Activated CD4-positive, alpha-beta T cell treated with anti-CD3 and anti-CD28 coated beads, Interleukin-2, amount 10 ng/mL, durations not matched to agents 24 days and 14 days (primary cell): ENCODE results near the gene HERC4. TPM values are rescaled to one million over a fixed set of nuclear protein-coding genes. Genes with fewer than 3 reads are reported as not detected.
"Not testable (repeated sequence)": the region's sequence is repeated elsewhere in the genome, so short reads cannot be mapped to it uniquely, and the experiment has no call there.

Experiments
- DNase-seq: peaks from one replicate; pipeline ENCODE4 v3.0.0; 2022
- H3K27ac Mint-ChIP-seq: one replicate; pipeline ENCODE4 v1.8.0; 2022; ENCODE audit warnings: mild to moderate bottlenecking, mixed read lengths
- H3K27me3 Mint-ChIP-seq: one replicate; pipeline ENCODE4 v1.8.0; 2022; ENCODE audit warnings: mixed read lengths
- H3K36me3 Mint-ChIP-seq: one replicate; pipeline ENCODE4 v1.8.0; 2022; ENCODE audit warnings: low read depth, mild to moderate bottlenecking, mixed read lengths
- H3K4me1 Mint-ChIP-seq: one replicate; pipeline ENCODE4 v1.8.0; 2021; ENCODE audit warnings: mixed read lengths
- H3K4me3 Mint-ChIP-seq: one replicate; pipeline ENCODE4 v1.8.0; 2022; ENCODE audit warnings: mild to moderate bottlenecking, moderate library complexity, mixed read lengths
- H3K9me3 Mint-ChIP-seq: one replicate; pipeline ENCODE4 v1.8.0; 2021; ENCODE audit warnings: mixed read lengths
- intact Hi-C: fragments of 100-400 bp; cut with micrococcal nuclease; formaldehyde crosslinking; loops from one replicate; pipeline ENCODE4 v1.15.1; 2023
- total RNA-seq: library from RNA; stranded (reverse); gene quantifications from 2 replicates; pipeline ENCODE4 v1.2.3, GENCODE V29; 2022

Gene HERC4
- total RNA-seq, 1 donor from 2014 or later, result 49.1 TPM

- H3K27me3 Mint-ChIP-seq, result peaks cover 13% of the 10 kb centered on the region
- no peaks in the 10 kb centered on the region for H3K9me3 Mint-ChIP-seq
- no peak overlapping the region for H3K4me3 Mint-ChIP-seq
- H3K27ac Mint-ChIP-seq, result no peak overlapping the region
- DNase-seq, result no peak
- H3K36me3 Mint-ChIP-seq, result no peaks in the 10 kb centered on the region
- H3K4me1 Mint-ChIP-seq, result peaks cover 12% of the 10 kb centered on the region
- intact Hi-C loops, result loop anchor here (2.0 kb wide), 1 partner anchor 73 kb away; no protein-coding TSS in a partner anchor
Observed at GRCh38 chr10:68083953-68084352, 8.9 kb upstream of the HERC4 start.

- no peak overlapping the region for H3K27ac Mint-ChIP-seq
- peaks cover 5% of the 10 kb centered on the region for H3K4me1 Mint-ChIP-seq
- peaks cover 13% of the 10 kb centered on the region for H3K27me3 Mint-ChIP-seq
- no peaks in the 10 kb centered on the region for H3K9me3 Mint-ChIP-seq
- H3K36me3 Mint-ChIP-seq, result no peaks in the 10 kb centered on the region
- intact Hi-C loops, result loop anchor here (2.0 kb wide), 1 partner anchor 74 kb away; no protein-coding TSS in a partner anchor
- H3K4me3 Mint-ChIP-seq, result no peak overlapping the region
- DNase-seq, result no peak
Observed at GRCh38 chr10:68082872-68083271, 7.8 kb upstream of the HERC4 start.

DNA sequence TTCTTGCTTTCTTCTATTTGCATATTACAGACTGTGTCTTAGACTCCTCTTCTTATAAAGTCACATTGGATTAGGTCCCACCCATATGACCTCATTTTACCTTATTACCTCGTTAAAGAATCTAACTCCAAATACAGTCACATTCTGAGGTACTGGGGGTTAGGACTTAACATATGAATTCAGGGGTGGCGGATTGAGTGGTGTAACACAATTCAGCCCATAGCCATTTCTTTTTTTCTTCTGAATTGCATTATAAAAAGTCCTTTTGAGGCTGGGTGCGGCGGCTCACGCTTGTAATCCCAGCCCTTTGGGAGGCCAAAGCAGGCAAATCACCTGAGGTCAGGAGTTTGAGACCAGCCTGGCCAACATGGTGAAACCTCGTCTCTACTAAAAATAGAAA lies 6.8 kb upstream of the HERC4 start:
- H3K27me3 Mint-ChIP-seq, result peaks cover 13% of the 10 kb centered on the region
- no peak overlapping the region for H3K4me3 Mint-ChIP-seq
- intact Hi-C loops, result loop anchor here (2.0 kb wide), 1 partner anchor 75 kb away; no protein-coding TSS in a partner anchor

GRCh38 chr10:68080853-68081431 lies 5.9 kb upstream of the HERC4 start:
- peaks cover 13% of the 10 kb centered on the region for H3K27me3 Mint-ChIP-seq
- no peak overlapping the region for H3K4me3 Mint-ChIP-seq
- intact Hi-C loops, result no loop called here
- no peaks in the 10 kb centered on the region for H3K9me3 Mint-ChIP-seq
- DNase-seq, result no peak
- no peaks in the 10 kb centered on the region for H3K36me3 Mint-ChIP-seq
- no peak overlapping the region for H3K27ac Mint-ChIP-seq
- no peaks in the 10 kb centered on the region for H3K4me1 Mint-ChIP-seq

More for the DNA sequence above, 6.8 kb upstream of the HERC4 start:
- Mint-ChIP-seq H3K36me3 (no peaks in the 10 kb centered on the region), H3K27ac (no peak overlapping the region), H3K9me3 (no peaks in the 10 kb centered on the region), H3K4me1 (no peaks in the 10 kb centered on the region)
- DNase-seq, result no peak

DNA sequence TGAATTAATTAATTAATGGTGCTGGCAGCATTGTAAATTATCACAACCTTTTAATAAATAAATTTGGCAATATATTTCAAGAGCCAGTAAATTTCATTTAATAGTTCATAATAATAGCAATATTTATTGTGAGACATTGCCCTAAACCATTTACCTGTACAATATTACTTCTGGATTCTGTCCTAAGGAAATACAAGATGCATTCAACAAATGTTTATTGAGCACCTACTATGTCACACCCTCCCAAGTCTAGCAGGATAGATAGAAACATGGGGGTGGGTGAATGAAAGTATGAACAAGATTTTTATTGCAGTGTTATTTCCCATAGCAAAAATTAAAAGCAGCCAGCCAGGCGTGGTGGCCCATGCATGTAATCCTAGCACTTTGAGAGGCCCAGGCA lies 4.4 kb upstream of the HERC4 start:
- Mint-ChIP-seq H3K4me3 (no peak overlapping the region), H3K4me1 (peaks cover 5% of the 10 kb centered on the region)
- intact Hi-C loops, result no loop called here

DNA sequence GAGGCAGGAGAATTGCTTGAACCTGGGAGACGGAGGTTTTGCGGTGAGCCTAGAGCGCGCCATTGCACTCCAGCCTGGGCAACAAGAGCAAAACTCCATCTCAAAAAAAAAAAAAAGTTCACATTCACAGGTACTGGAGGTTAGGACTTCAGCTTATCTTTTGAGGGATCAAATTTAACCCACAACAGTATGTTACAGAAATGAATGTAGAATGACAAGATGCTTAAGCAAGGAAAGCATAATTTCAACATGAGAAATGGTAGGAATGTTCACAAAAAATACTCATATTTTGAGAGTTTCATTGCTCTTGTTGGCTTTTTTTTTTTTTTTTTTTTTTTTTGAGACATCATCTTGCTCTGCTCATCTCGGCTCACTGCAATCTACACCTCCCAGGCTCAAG lies 1.9 kb upstream of the HERC4 start:
- Mint-ChIP-seq H3K4me3 (no peak overlapping the region), H3K4me1 (peaks cover 17% of the 10 kb centered on the region), H3K9me3 (peaks cover 5% of the 10 kb centered on the region), H3K36me3 (peaks cover 10% of the 10 kb centered on the region), H3K27ac (no peak overlapping the region), H3K27me3 (peaks cover 6% of the 10 kb centered on the region)
- intact Hi-C loops, result no loop called here
- no peak for DNase-seq

More for the DNA sequence above, 4.4 kb upstream of the HERC4 start:
- Mint-ChIP-seq H3K27me3 (peaks cover 13% of the 10 kb centered on the region), H3K27ac (no peak overlapping the region), H3K9me3 (peaks cover 5% of the 10 kb centered on the region), H3K36me3 (peaks cover 2% of the 10 kb centered on the region)
- DNase-seq, result no peak

GRCh38 chr10:68076081-68076480 lies 998 bp upstream of the HERC4 start:
- H3K9me3 Mint-ChIP-seq, H3K27ac Mint-ChIP-seq, H3K27me3 Mint-ChIP-seq, H3K4me3 Mint-ChIP-seq, intact Hi-C loops: not testable (repeated sequence)
- DNase-seq, result peak; percentile 61
- H3K36me3 Mint-ChIP-seq, result peaks cover 17% of the 10 kb centered on the region
- peaks cover 26% of the 10 kb centered on the region for H3K4me1 Mint-ChIP-seq

- peaks cover 22% of the 10 kb centered on the region for H3K36me3 Mint-ChIP-seq
- H3K4me1 Mint-ChIP-seq, result peaks cover 31% of the 10 kb centered on the region
- no peak for DNase-seq
- intact Hi-C loops, result loop anchor here (2.0 kb wide), 1 partner anchor 825 kb away; the partner anchor contains the start of gene DDX50
- H3K27ac Mint-ChIP-seq, result peak overlapping the region; percentile 83
- no peaks in the 10 kb centered on the region for H3K27me3 Mint-ChIP-seq
- peak overlapping the region; percentile 94 for H3K4me3 Mint-ChIP-seq
- peaks cover 5% of the 10 kb centered on the region for H3K9me3 Mint-ChIP-seq
Observed at GRCh38 chr10:68075550-68076004, 494 bp upstream of the HERC4 start.

GRCh38 chr10:68074031-68074774 lies 880 bp downstream of the HERC4 start:
- Mint-ChIP-seq H3K4me1 (peaks cover 35% of the 10 kb centered on the region), H3K27me3 (no peaks in the 10 kb centered on the region), H3K27ac (peak overlapping the region; percentile 91), H3K36me3 (peaks cover 24% of the 10 kb centered on the region), H3K4me3 (peak overlapping the region; percentile 94), H3K9me3 (peaks cover 5% of the 10 kb centered on the region)
- no peak for DNase-seq
- intact Hi-C loops, result loop anchor here (1.0 to 2.0 kb wide), 7 partner anchors 31 to 827 kb away; partner anchors contain the start of gene DDX50

DNA sequence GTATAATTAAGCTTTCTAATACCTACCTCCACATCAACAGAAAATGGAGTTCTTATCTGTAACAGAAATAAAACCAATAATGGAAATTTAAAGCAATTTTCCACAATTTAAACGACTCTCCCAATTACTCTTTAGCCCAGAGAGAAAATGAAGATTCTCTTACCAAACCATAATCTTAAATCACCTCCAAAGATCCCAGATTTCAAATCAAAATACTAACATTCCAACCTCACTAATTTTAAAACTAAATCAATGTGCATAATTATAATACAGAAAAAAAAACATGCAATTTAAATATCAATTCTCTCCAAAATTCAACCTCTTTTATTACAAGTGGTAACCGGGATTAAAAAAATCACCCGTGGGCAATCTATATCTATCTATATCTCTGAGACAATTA lies 1.5 kb downstream of the HERC4 start:
- DNase-seq, result no peak
- peak overlapping the region; percentile 91 for H3K27ac Mint-ChIP-seq
- peak overlapping the region; percentile 94 for H3K4me3 Mint-ChIP-seq
- peaks cover 25% of the 10 kb centered on the region for H3K36me3 Mint-ChIP-seq
- peaks cover 36% of the 10 kb centered on the region for H3K4me1 Mint-ChIP-seq
- H3K27me3 Mint-ChIP-seq, result no peaks in the 10 kb centered on the region
- intact Hi-C loops, result loop anchor here (1.0 to 2.0 kb wide), 7 partner anchors 30 to 827 kb away; partner anchors contain the start of gene DDX50
- H3K9me3 Mint-ChIP-seq, result peaks cover 5% of the 10 kb centered on the region

GRCh38 chr10:68067508-68067907 lies 7.6 kb downstream of the HERC4 start:
- no peak overlapping the region for H3K27ac Mint-ChIP-seq
- H3K9me3 Mint-ChIP-seq, result no peaks in the 10 kb centered on the region
- peaks cover 20% of the 10 kb centered on the region for H3K4me1 Mint-ChIP-seq
- H3K27me3 Mint-ChIP-seq, result no peaks in the 10 kb centered on the region
- no peak overlapping the region for H3K4me3 Mint-ChIP-seq
- no peak for DNase-seq
- intact Hi-C loops, result no loop called here
- H3K36me3 Mint-ChIP-seq, result peaks cover 33% of the 10 kb centered on the region

DNA sequence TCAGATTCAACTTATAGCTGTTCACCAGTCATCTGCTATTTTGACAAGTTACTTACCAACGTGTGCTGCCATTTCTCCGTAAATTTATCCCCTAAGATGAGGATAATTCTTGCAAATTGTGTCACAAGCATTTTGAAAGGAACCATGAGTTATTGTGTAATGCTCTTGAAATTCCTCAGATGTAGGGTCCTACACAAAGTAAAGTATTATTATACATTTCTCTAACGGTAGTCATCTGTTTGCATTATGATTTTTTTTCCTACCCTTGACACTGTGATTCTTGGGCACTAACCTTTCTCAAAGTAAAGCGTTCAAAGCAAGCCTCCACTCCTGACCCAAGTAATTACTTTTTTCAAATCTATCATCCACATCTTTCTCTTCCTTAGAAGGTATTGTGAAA lies 8.1 kb downstream of the HERC4 start:
- H3K36me3 Mint-ChIP-seq, result peaks cover 36% of the 10 kb centered on the region

DNA sequence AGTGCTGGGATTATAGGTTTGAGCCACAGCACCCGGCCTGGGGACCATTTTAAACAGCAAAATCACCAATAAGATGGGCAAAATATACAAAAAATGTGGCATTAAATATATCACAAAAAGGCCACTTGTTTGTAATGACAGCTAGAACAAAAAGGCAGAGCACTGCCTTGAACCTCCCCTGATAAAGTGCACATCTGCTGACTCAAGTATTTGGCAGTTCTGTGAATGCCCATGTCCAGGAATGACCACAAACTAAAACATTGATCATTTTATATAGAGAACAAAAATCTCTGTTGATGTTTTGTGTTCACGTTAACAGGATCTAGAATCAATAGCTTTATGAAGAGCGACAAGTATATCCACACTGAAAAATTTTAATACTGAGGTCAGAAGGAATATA lies 21.5 kb downstream of the HERC4 start:
- Mint-ChIP-seq H3K36me3 (peaks cover 19% of the 10 kb centered on the region), H3K4me3 (no peak overlapping the region), H3K27ac (no peak overlapping the region), H3K27me3 (no peaks in the 10 kb centered on the region), H3K4me1 (peaks cover 7% of the 10 kb centered on the region), H3K9me3 (no peaks in the 10 kb centered on the region)
- intact Hi-C loops, result no loop called here
- no peak for DNase-seq

More for the DNA sequence above, 8.1 kb downstream of the HERC4 start:
- intact Hi-C loops, result no loop called here
- H3K27me3 Mint-ChIP-seq, result no peaks in the 10 kb centered on the region
- no peak for DNase-seq
- peaks cover 22% of the 10 kb centered on the region for H3K4me1 Mint-ChIP-seq
- no peak overlapping the region for H3K4me3 Mint-ChIP-seq
- H3K27ac Mint-ChIP-seq, result no peak overlapping the region
- H3K9me3 Mint-ChIP-seq, result no peaks in the 10 kb centered on the region

DNA sequence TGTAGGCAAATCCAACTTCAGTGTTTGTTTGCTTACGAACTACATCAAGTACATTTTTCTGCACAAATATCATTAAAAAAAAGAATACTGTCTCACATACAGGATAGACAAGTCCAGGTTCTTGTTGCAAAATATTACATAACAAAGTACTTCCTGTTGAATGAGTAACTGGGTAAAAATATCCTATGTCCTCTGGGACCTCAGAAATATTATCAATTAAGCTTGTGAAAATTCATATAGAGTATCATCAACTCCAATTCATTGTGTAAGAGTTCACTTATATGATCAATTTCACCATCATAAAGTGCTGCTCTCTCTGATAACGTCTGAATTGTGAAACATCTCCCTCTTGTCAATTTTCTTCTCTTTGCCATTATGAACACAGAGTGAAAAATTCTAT lies 22.6 kb downstream of the HERC4 start:
- intact Hi-C loops, result no loop called here
- Mint-ChIP-seq H3K4me1 (peaks cover 7% of the 10 kb centered on the region), H3K9me3 (no peaks in the 10 kb centered on the region), H3K27me3 (no peaks in the 10 kb centered on the region), H3K4me3 (no peak overlapping the region), H3K36me3 (peaks cover 16% of the 10 kb centered on the region), H3K27ac (no peak overlapping the region)
- no peak for DNase-seq
